GM12878 (cell line): ENCODE data around the gene SMTNL2. TPM values are rescaled to one million over a fixed set of nuclear protein-coding genes. Genes with fewer than 3 reads are reported as not detected.

ENCODE experiments used
- ATF7 ChIP-seq: fragments of 450-650 bp; IDR thresholded peaks from 2 replicates; pipeline ENCODE4 v1.6.1; 2016; ENCODE audit warnings: low read depth, mild to moderate bottlenecking
- CBX3 ChIP-seq: fragments of 200-600 bp; sonication (generic); IDR thresholded peaks from 2 replicates; pipeline ENCODE4 v1.6.1; 2016; ENCODE audit warnings: low read depth, borderline replicate concordance
- CHD2 ChIP-seq: IDR thresholded peaks from 2 replicates; pipeline ENCODE4 v1.6.1; 2011; ENCODE audit warnings: low read depth, low read length, improper control_type of control experiment, borderline replicate concordance
- FOS ChIP-seq: IDR thresholded peaks from 3 replicates; pipeline ENCODE4 v1.6.1; 2011; ENCODE audit warnings: borderline replicate concordance; ENCODE audit not compliant: insufficient read length; ENCODE audit errors: extremely low read depth
- FOXK2 ChIP-seq: fragments of 450-650 bp; IDR thresholded peaks from 2 replicates; pipeline ENCODE4 v1.6.1; 2017; ENCODE audit warnings: mild to moderate bottlenecking, moderate library complexity
- IKZF1 ChIP-seq: fragments of 450-650 bp; conservative IDR thresholded peaks from 2 replicates; pipeline ENCODE4 v1.6.1; 2017; ENCODE audit warnings: antibody characterized with exemption, mild to moderate bottlenecking
- IRF3 ChIP-seq: fragments of 450-650 bp; IDR thresholded peaks from 2 replicates; pipeline ENCODE4 v1.6.1; 2014; ENCODE audit warnings: mild to moderate bottlenecking
- JUND ChIP-seq: IDR thresholded peaks from 2 replicates; pipeline ENCODE4 v1.6.1; 2012; ENCODE audit warnings: low read depth, mild to moderate bottlenecking, low read length, improper control_type of control experiment, moderate library complexity
- MLLT1 ChIP-seq: fragments of 450-650 bp; IDR thresholded peaks from 2 replicates; pipeline ENCODE4 v1.6.1; 2016; ENCODE audit warnings: mild to moderate bottlenecking
- NFXL1 ChIP-seq: fragments of 450-650 bp; IDR thresholded peaks from 2 replicates; pipeline ENCODE4 v1.6.1; 2017; ENCODE audit warnings: antibody characterized with exemption, mild to moderate bottlenecking, borderline replicate concordance
- NKRF ChIP-seq: fragments of 450-650 bp; conservative IDR thresholded peaks from 2 replicates; pipeline ENCODE4 v1.6.1; 2017; ENCODE audit warnings: mild to moderate bottlenecking, moderate library complexity
- NR2C2 ChIP-seq: IDR thresholded peaks from 2 replicates; pipeline ENCODE4 v1.6.1; 2011; ENCODE audit warnings: borderline replicate concordance, low read depth; ENCODE audit not compliant: control insufficient read depth, insufficient read length
- RAD21 ChIP-seq: IDR thresholded peaks from 2 replicates; pipeline ENCODE4 v1.6.1; 2011; ENCODE audit warnings: mild to moderate bottlenecking, low read depth, low read length, moderate library complexity; ENCODE audit not compliant: insufficient read depth
- RFX5 ChIP-seq: IDR thresholded peaks from 2 replicates; pipeline ENCODE4 v1.6.1; 2011; ENCODE audit warnings: low read depth, low read length, improper control_type of control experiment
- SRF ChIP-seq, 2 experiments: IDR thresholded peaks; 2 replicates each; pipeline ENCODE4 v1.6.1; 2011; ENCODE audit warnings: low read depth in 2 of 2, low read length in 2 of 2, mild to moderate bottlenecking in 1 of 2, moderate library complexity in 1 of 2
- TAF1 ChIP-seq: IDR thresholded peaks from 2 replicates; pipeline ENCODE4 v1.6.1; 2011; ENCODE audit warnings: mild to moderate bottlenecking, low read depth, low read length, borderline replicate concordance
- USF1 ChIP-seq: IDR thresholded peaks from 2 replicates; pipeline ENCODE4 v1.6.1; 2011; ENCODE audit warnings: borderline replicate concordance, low read depth, mild to moderate bottlenecking, moderate library complexity, mixed read lengths, low read length; ENCODE audit not compliant: insufficient read depth; ENCODE audit errors: extremely low read length
- WRNIP1 ChIP-seq: IDR thresholded peaks from 2 replicates; pipeline ENCODE4 v1.6.1; 2011; ENCODE audit warnings: low read depth, low read length, improper control_type of control experiment, borderline replicate concordance
- ZNF24 ChIP-seq: fragments of 450-650 bp; IDR thresholded peaks from 2 replicates; pipeline ENCODE4 v1.6.1; 2017; ENCODE audit warnings: antibody characterized with exemption, mild to moderate bottlenecking
- ZNF622 ChIP-seq: fragments of 450-650 bp; IDR thresholded peaks from 2 replicates; pipeline ENCODE4 v1.6.1; 2017; ENCODE audit warnings: mild to moderate bottlenecking, inconsistent platforms
- polyA plus RNA-seq, 11 experiments: library from polyadenylated mRNA; depleted of rRNA in 4 of 11; unstranded in 6 of 11; stranded (reverse) in 5 of 11; fragments of >200 nt; fragmentation: Nextera tagmentation in 4 of 11; fragmentation: Illumina TruSeq in 1 of 11; extraction: Ambion mirVana in 4 of 11; extraction: Trizol in 1 of 11; gene quantifications; 1 replicate in 1 of 11; 2 replicates in 10 of 11; pipeline versions ENCODE4 v1.2.1 to v1.2.3, GENCODE V29; 2011 to 2016; ENCODE audit warnings: inconsistent platforms in 2 of 11, missing spikeins in 2 of 11, low read depth in 1 of 11
- total RNA-seq, 4 experiments: library from RNA; depleted of rRNA in 3 of 4; stranded (reverse); fragments of >200 nt in 3 of 4; fragmentation: Illumina TruSeq in 1 of 4; extraction: Trizol in 1 of 4; gene quantifications; 2 replicates each; pipeline versions ENCODE4 v1.2.1 to v1.2.3, GENCODE V29; 2013 to 2021

The SMTNL2 gene
- total and polyA plus RNA-seq, 10 of the 15 experiments (the other 5 are each of a cell fraction or from before 2014, with no cell fraction given), result not detected

- TF ChIP-seq RFX5 (no peak), TAF1 (peak; percentile 80; the same call in 1 of the 2 replicates), WRNIP1 (no peak), CBX3 (no peak), IRF3 (no peak), ZNF24 (no peak), USF1 (peak; percentile 36), FOXK2 (peak; percentile 74), IKZF1 (peak; percentile 80), RAD21 (no peak), NFXL1 (no peak), MLLT1 (0 out of 2 replicates have a peak, but pooled peaks have one; percentile 47), NR2C2 (no peak), NKRF (peak; percentile 98), JUND (no peak), FOS (no peak), ATF7 (0 out of 2 replicates have a peak, but pooled peaks have one; percentile 9), CHD2 (no peak), SRF (IDR thresholded peaks at IDR 0.05; ENCODE audit: low read depth in 2 of 2, low read length in 2 of 2) (no peak), ZNF622 (no peak)
These were observed 29.1 kb upstream of the SMTNL2 start, which contains the start of gene MYBBP1A (continued) for GRCh38 chr17:4554997-4555799.
